Fibroblast of mammary gland (primary cell): Measurements from ENCODE around the gene ATXN7L3.

ENCODE experiments used
- DNase-seq: peaks from one replicate; pipeline ENCODE4 v3.0.0-alpha.2; 2010; ENCODE audit warnings: low read depth
- H3K4me3 ChIP-seq: 2 replicates; pipeline ENCODE4 v1.5.1; 2011; ENCODE audit warnings: low read depth, mild to moderate bottlenecking, low read length, moderate library complexity; ENCODE audit not compliant: control insufficient read depth
- TF ChIP-seq, protein P1 (sequence below): conservative IDR thresholded peaks from 2 replicates; pipeline ENCODE4 v1.5.1; 2011; ENCODE audit warnings: low read depth, low read length, inconsistent platforms; ENCODE audit not compliant: control insufficient read depth, insufficient read depth

ATXN7L3 gene

DNA sequence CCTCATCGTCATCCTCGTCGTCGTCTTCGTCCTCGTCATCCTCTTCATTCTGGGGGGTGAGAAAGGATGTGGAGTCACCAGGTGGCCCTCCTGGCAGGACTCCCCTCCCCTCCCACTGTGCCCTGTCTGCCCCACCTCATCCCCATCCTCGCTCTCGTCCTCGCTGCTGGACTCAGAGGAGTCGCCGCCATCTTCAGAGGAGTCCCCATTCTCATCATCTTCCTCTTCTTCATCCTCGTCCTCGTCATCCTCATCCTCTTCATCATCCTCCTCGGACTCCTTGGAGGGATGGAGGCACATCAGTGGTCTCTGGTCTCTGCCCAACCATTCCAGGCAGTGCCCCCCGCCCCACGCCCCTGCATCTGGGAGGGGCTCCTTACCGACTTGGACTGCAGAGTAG is 7.6 kb upstream of the ATXN7L3 start:
- TF ChIP-seq, protein P1, sequence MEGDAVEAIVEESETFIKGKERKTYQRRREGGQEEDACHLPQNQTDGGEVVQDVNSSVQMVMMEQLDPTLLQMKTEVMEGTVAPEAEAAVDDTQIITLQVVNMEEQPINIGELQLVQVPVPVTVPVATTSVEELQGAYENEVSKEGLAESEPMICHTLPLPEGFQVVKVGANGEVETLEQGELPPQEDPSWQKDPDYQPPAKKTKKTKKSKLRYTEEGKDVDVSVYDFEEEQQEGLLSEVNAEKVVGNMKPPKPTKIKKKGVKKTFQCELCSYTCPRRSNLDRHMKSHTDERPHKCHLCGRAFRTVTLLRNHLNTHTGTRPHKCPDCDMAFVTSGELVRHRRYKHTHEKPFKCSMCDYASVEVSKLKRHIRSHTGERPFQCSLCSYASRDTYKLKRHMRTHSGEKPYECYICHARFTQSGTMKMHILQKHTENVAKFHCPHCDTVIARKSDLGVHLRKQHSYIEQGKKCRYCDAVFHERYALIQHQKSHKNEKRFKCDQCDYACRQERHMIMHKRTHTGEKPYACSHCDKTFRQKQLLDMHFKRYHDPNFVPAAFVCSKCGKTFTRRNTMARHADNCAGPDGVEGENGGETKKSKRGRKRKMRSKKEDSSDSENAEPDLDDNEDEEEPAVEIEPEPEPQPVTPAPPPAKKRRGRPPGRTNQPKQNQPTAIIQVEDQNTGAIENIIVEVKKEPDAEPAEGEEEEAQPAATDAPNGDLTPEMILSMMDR, result no peak

DNA sequence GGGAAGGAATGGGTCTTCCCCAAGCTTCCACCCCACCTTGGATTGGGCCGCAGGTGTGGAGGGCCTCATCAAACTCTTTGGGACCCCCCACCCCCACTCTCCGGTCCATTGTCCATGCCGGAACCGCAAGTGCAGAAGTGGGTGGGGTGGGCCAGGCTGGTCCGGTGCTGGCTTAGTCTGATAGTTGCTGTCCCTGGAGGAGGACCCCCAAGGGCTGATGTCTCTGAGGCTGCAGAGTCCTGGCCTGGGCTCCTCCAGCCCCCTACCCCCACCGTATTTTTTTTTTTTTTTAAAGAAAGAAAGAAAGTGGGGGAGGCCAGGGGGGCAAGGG is 7.1 kb upstream of the ATXN7L3 start:
- DNase-seq, result no peak
- TF ChIP-seq, protein P1, result no peak
- H3K4me3 ChIP-seq, result no peak overlapping the region

More for the DNA sequence above, 7.6 kb upstream of the ATXN7L3 start:
- no peak overlapping the region for H3K4me3 ChIP-seq
- no peak for DNase-seq

DNA sequence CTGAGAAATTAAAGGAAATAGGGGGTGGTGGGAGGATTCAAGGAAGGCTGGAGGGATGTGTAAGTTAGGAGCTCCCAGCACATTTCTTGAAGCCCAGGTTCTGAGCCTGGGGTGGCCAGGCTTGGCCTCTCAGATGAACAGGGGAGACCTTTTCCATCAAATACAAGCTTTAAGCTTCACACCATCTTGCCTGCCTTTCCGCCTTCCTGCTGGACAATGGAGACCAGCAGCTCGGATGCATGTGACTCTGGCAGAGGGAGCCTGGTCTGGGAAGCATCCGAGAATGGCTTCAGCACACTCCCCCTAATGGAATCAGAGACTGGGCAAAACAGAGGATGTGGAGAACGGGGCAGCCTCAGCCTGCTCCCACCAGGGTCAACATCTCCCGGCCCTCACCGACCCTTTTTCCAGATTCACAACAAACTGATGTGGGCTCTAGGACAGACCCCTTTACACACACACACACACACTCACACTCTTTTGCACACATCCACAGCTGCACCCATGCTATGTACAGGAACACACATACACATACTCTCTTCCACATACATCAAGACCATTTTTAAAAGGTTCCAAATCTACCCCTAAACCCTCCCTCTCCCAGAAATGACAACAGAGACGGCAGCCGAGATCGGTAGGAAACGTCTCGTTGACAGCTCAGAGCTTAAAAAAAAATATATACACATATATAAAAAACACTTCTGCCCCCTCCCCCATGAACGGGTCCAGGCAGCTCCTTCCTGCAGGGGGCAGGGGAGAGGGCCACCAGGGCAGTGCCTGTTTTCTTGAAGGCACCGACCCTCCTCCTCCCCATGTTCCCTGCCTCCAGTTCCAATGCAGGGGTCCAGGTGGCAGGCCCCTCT is 6.5 kb upstream of the ATXN7L3 start:
- no peak for DNase-seq
- H3K4me3 ChIP-seq, result no peak overlapping the region
- TF ChIP-seq, protein P1, result peak; percentile 19

DNA sequence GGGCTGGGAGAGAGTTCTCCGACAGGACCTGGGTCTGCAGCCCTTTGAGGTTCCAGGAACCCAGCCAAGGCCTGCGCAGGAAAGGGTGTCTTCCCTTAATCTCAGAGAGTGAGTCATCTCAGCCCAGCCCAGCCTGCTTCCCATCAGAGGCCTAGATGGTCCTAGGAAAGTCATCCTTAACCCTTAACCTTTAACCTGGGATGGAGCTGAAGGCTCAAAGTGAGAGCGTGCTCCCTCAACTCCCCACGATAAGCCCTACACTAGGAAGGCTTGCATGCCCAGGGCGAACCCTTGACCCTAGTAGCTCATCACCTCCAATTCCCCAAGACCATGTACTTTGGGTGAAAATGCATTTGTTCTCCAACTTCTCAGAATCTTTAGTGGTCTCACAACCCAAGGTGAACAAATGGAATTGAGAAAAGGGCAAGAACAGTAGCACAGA is 4.8 kb upstream of the ATXN7L3 start:
- TF ChIP-seq, protein P1, result no peak
- peak; percentile 82 for DNase-seq

DNA sequence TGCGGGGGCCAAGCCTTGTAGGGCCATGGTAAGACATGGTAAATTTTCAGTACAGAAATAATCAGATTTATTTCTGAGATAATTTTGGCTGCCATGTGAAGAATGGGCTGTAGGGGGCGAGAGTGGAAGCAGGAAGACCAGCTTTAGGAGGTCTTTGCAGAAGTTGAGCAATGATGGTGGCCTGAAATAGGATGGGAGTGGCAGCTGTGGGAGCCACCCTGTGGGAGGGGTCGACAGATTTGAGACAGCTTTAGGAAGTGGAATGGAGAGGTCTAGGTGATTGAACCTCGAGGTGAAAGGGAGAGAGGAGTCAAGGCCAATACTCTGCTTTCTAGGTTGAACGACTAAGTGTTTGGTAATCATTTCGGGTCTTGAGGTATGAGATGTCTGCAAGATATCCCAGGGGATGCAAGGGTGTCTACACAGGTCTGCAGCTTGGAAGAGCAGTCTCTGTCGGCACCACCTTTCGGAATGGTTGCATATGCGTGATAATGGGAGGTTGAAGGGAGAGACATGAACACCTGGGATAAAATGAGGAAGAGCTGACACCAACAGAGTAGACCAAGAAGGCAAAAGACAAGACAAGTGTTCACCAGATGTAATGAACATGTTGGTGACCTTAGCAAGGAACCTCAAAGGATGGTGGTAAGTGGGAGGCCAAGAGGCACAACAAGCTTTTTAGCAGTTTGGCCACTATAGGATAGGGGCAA is 4.2 kb upstream of the ATXN7L3 start:
- peak; percentile 66 for DNase-seq
- TF ChIP-seq, protein P1, result peak; percentile 85
- H3K4me3 ChIP-seq, result no peak overlapping the region

More for the DNA sequence above, 4.8 kb upstream of the ATXN7L3 start:
- H3K4me3 ChIP-seq, result no peak overlapping the region

DNA sequence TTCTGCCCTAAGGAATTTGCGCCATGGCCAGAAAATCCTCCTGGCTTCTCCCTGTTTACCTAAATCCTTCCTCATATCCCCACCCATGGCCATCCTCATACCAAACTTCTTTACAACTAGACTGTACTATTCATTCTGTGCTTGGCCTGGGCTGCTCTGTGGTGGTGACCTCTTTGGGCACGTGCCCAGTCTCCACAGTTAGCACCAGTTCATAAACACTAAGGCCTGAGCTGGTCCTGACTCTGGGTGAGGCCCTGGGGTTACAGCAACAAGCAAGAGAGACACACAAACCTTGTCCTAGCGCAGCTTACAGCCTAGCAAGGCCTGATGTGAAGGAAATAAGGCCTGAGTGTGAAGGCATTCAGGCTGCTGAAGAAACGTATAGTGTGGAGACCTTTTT is 3.1 kb upstream of the ATXN7L3 start:
- no peak overlapping the region for H3K4me3 ChIP-seq
- TF ChIP-seq, protein P1, result no peak
- DNase-seq, result no peak
